SK-N-SH (cell line): ENCODE results near the gene FAM131C.

Experiments
- EP300 ChIP-seq, 2 experiments: IDR thresholded peaks; 2 replicates each; pipeline versions ENCODE4 v1.4.0 to v1.6.1; 2012; ENCODE audit warnings: borderline replicate concordance in 1 of 2, low read depth in 1 of 2, low read length in 1 of 2
- EZH2phosphoT487 ChIP-seq: fragments of 200-600 bp; sonication (generic); IDR thresholded peaks from 2 replicates; pipeline ENCODE4 v1.6.1; 2017; ENCODE audit warnings: low read depth, mixed run types, mild to moderate bottlenecking, antibody characterized with exemption, moderate library complexity, borderline replicate concordance
- GATA2 ChIP-seq: sonication (generic); formaldehyde crosslinking; IDR thresholded peaks from 2 replicates; pipeline ENCODE4 v1.5.0; 2020; ENCODE audit warnings: mild to moderate bottlenecking, missing genetic modification reagents
- JUND ChIP-seq: IDR thresholded peaks from 2 replicates; pipeline ENCODE4 v1.4.0; 2012
- MXI1 ChIP-seq: IDR thresholded peaks from 2 replicates; pipeline ENCODE4 v1.6.1; 2012; ENCODE audit warnings: mild to moderate bottlenecking, low read depth, low read length, improper control_type of control experiment
- POLR2AphosphoS5 ChIP-seq: IDR thresholded peaks from 2 replicates; pipeline ENCODE4 v1.6.1; 2012; ENCODE audit warnings: low read depth, low read length
- RFX5 ChIP-seq: IDR thresholded peaks from 2 replicates; pipeline ENCODE4 v1.6.1; 2012; ENCODE audit warnings: mild to moderate bottlenecking, improper control_type of control experiment, low read length
- SMC3 ChIP-seq: IDR thresholded peaks from 2 replicates; pipeline ENCODE4 v1.6.1; 2012; ENCODE audit warnings: low read depth, low read length, improper control_type of control experiment
- TAF1 ChIP-seq: IDR thresholded peaks from 2 replicates; pipeline ENCODE4 v1.6.1; 2012; ENCODE audit warnings: low read depth, mild to moderate bottlenecking, low read length, moderate library complexity, borderline replicate concordance
- YY1 ChIP-seq: IDR thresholded peaks from 2 replicates; pipeline ENCODE4 v1.4.0; 2012; ENCODE audit warnings: low read depth, mild to moderate bottlenecking
- TF ChIP-seq, protein P1 (sequence below): fragments of 200-600 bp; sonication (generic); IDR thresholded peaks from 2 replicates; pipeline ENCODE4 v1.6.1; 2017; ENCODE audit warnings: antibody characterized with exemption, mild to moderate bottlenecking, moderate library complexity
- TF ChIP-seq, protein P2 (sequence below): IDR thresholded peaks from 2 replicates; pipeline ENCODE4 v1.4.0; 2012; ENCODE audit warnings: low read depth
- TF ChIP-seq, protein P3 (sequence below): IDR thresholded peaks from 2 replicates; pipeline ENCODE4 v1.4.0; 2012; ENCODE audit warnings: low read depth, borderline replicate concordance
- TF ChIP-seq, protein P4 (sequence below): fragments of 150-350 bp; IDR thresholded peaks from 2 replicates; pipeline ENCODE4 v1.6.1; 2017; ENCODE audit warnings: antibody characterized with exemption, low read length, low read depth, borderline replicate concordance

DNA sequence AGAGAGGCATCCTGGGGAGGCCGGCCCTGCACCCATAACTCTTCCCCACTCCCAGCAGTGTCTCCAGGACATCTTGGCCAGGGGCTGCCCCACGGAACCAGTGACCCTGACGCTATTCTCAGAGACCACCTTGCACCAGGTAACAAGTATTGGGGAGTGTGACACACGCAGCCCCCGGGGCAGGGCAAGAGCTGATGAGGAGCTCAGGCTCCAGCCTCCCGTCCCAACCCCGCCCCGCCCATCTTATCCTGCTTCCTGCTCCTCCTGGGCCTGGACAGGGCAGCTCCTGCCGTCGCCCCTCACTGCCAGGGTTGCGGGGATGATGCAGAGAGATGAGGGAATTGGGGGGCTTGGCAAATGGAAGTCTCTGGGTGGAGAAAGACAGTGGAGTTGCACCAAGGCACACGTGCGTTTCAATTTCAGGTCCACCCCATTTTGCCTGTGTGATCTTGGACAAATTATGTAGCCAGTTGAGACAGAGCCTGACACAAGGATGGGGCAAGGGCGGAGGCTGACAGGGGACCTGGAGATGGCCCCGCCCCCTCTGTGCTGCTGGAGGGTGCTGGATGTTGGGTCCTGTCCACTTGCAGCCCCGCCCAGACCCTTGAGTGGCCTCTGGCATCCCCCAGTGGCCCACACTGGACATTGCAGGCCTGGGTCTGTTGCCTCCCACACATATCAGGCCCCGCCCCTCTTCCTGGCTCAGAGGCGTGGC lies 40.9 kb downstream of the FAM131C start:
- TF ChIP-seq EP300 (IDR thresholded peaks at IDR 0.05; ENCODE audit: borderline replicate concordance in 1 of 2, low read depth in 1 of 2, low read length in 1 of 2) (no peak), MXI1 (no peak), EZH2phosphoT487 (no peak), YY1 (no peak), RFX5 (no peak), GATA2 (CRISPR knock-in tag) (no peak), JUND (no peak), POLR2AphosphoS5 (no peak), SMC3 (peak; percentile 94), TAF1 (no peak)
- TF ChIP-seq, protein P1, sequence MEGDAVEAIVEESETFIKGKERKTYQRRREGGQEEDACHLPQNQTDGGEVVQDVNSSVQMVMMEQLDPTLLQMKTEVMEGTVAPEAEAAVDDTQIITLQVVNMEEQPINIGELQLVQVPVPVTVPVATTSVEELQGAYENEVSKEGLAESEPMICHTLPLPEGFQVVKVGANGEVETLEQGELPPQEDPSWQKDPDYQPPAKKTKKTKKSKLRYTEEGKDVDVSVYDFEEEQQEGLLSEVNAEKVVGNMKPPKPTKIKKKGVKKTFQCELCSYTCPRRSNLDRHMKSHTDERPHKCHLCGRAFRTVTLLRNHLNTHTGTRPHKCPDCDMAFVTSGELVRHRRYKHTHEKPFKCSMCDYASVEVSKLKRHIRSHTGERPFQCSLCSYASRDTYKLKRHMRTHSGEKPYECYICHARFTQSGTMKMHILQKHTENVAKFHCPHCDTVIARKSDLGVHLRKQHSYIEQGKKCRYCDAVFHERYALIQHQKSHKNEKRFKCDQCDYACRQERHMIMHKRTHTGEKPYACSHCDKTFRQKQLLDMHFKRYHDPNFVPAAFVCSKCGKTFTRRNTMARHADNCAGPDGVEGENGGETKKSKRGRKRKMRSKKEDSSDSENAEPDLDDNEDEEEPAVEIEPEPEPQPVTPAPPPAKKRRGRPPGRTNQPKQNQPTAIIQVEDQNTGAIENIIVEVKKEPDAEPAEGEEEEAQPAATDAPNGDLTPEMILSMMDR: peak; percentile 78
- TF ChIP-seq, protein P2, sequence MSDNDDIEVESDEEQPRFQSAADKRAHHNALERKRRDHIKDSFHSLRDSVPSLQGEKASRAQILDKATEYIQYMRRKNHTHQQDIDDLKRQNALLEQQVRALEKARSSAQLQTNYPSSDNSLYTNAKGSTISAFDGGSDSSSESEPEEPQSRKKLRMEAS: no peak
- TF ChIP-seq, protein P3, sequence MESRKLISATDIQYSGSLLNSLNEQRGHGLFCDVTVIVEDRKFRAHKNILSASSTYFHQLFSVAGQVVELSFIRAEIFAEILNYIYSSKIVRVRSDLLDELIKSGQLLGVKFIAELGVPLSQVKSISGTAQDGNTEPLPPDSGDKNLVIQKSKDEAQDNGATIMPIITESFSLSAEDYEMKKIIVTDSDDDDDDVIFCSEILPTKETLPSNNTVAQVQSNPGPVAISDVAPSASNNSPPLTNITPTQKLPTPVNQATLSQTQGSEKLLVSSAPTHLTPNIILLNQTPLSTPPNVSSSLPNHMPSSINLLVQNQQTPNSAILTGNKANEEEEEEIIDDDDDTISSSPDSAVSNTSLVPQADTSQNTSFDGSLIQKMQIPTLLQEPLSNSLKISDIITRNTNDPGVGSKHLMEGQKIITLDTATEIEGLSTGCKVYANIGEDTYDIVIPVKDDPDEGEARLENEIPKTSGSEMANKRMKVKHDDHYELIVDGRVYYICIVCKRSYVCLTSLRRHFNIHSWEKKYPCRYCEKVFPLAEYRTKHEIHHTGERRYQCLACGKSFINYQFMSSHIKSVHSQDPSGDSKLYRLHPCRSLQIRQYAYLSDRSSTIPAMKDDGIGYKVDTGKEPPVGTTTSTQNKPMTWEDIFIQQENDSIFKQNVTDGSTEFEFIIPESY: no peak
- TF ChIP-seq, protein P4, sequence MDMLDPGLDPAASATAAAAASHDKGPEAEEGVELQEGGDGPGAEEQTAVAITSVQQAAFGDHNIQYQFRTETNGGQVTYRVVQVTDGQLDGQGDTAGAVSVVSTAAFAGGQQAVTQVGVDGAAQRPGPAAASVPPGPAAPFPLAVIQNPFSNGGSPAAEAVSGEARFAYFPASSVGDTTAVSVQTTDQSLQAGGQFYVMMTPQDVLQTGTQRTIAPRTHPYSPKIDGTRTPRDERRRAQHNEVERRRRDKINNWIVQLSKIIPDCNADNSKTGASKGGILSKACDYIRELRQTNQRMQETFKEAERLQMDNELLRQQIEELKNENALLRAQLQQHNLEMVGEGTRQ: no peak
